GM12878 (cell line): Measurements from ENCODE around the gene TMEM236. TPM values are rescaled to one million over a fixed set of nuclear protein-coding genes. Genes with fewer than 3 reads are reported as not detected.

ENCODE experiments used
- ATAC-seq: fragments of 200-7000 bp; cut with Tn5 transposase; 3 replicates; pipeline ENCODE4 v1.9.1; 2020; ENCODE audit warnings: mild to moderate bottlenecking, moderate library complexity
- BruUV-seq: library from RNA; stranded (reverse); fragments of 400-500 nt; replicated peaks from 2 replicates; lab custom pipeline; 2021; lab: Mats Ljungman, UMichigan
- CTCF ChIA-PET: fragments of 300-600 bp; sonication (Branson Sonifier 250); formaldehyde crosslinking; extraction: SDS; loops from one replicate; lab custom pipeline; 2021; ENCODE audit warnings: inconsistent platforms; lab: Yijun Ruan, JAX
- POLR2A ChIA-PET: fragments of 350-600 bp; formaldehyde crosslinking; extraction: SDS; loops from one replicate; lab custom pipeline; 2021; ENCODE audit warnings: inconsistent platforms; lab: Charles Lee
- RAD21 ChIA-PET: fragments of 300-600 bp; sonication (Branson Sonifier 250); formaldehyde crosslinking; loops from one replicate; lab custom pipeline; 2023; ENCODE audit warnings: antibody characterized with exemption; ENCODE audit not compliant: unreplicated experiment; lab: Charles Lee
- SMC1A ChIA-PET: fragments of 300-600 bp; sonication (Branson Sonifier 250); formaldehyde crosslinking; loops from one replicate; lab custom pipeline; 2023; ENCODE audit not compliant: unreplicated experiment, uncharacterized antibody; lab: Charles Lee
- DNase-seq: peaks from one replicate; pipeline ENCODE4 v3.0.0-alpha.2; 2011; ENCODE audit warnings: low read depth, low spot score
- FAIRE-seq: peaks from 3 replicates; lab custom pipeline; 2011; peaks lifted over from hg19 to GRCh38; lab: Jason Lieb, UNC
- H2AFZ ChIP-seq: 2 replicates; pipeline ENCODE4 v1.6.0; 2011; ENCODE audit warnings: low read depth, low read length, control low read depth; ENCODE audit not compliant: control insufficient read depth
- H3K27ac ChIP-seq: 2 replicates; pipeline ENCODE4 v1.5.1; 2011; ENCODE audit warnings: control low read depth; ENCODE audit not compliant: control insufficient read depth, insufficient read depth
- H3K27me3 ChIP-seq, 2 experiments: replicated peaks in 1 of 2; 2 replicates each; pipeline versions ENCODE4 v1.6.0 to v1.6.1; 2011; ENCODE audit warnings: low read length in 1 of 2; ENCODE audit not compliant: control insufficient read depth in 2 of 2, insufficient read depth in 2 of 2
- H3K36me3 ChIP-seq, 2 experiments: 2 replicates each; pipeline ENCODE4 v1.5.1; 2011; ENCODE audit warnings: low read length in 1 of 2; ENCODE audit not compliant: control insufficient read depth in 2 of 2, insufficient read depth in 2 of 2
- H3K4me1 ChIP-seq: 2 replicates; pipeline ENCODE4 v1.6.1; 2011; ENCODE audit warnings: mild to moderate bottlenecking, low read length, moderate library complexity, mixed read lengths; ENCODE audit not compliant: control insufficient read depth, insufficient read depth
- H3K4me2 ChIP-seq: 2 replicates; pipeline ENCODE4 v1.6.0; 2011; ENCODE audit warnings: control low read depth; ENCODE audit not compliant: control insufficient read depth, insufficient read depth
- H3K4me3 ChIP-seq: fragments of 200-600 bp; sonication (generic); 2 replicates; pipeline ENCODE4 v1.5.1; 2016
- H3K79me2 ChIP-seq: 2 replicates; pipeline ENCODE4 v1.6.0; 2011; ENCODE audit warnings: low read length; ENCODE audit not compliant: control insufficient read depth, insufficient read depth
- H3K9ac ChIP-seq: 2 replicates; pipeline ENCODE4 v1.8.0; 2011; ENCODE audit warnings: low read length, control low read depth, mixed read lengths; ENCODE audit not compliant: control insufficient read depth, insufficient read depth
- H3K9me3 ChIP-seq: replicated peaks from 3 replicates; pipeline ENCODE4 v1.5.1; 2011; ENCODE audit warnings: mild to moderate bottlenecking, low read length; ENCODE audit not compliant: control insufficient read depth, insufficient read depth
- H4K20me1 ChIP-seq: 2 replicates; pipeline ENCODE4 v1.6.0; 2011; ENCODE audit not compliant: control insufficient read depth, insufficient read depth
- PML ChIP-seq: IDR thresholded peaks from 2 replicates; pipeline ENCODE4 v1.6.1; 2012; ENCODE audit warnings: low read length, inconsistent platforms
- WGBS: methylation state at CpG from one replicate; pipeline ENCODE4 v1.1.6; 2016; ENCODE audit warnings: low lambda C conversion rate; ENCODE audit not compliant: insufficient replicate concordance, insufficient coverage; ENCODE audit errors: missing lambda C conversion rate; 5-methylcytosine and 5-hydroxymethylcytosine counted together
- in situ Hi-C: fragments of 300-500 bp; cut with MboI; formaldehyde crosslinking; loops from 9 replicates; pipeline ENCODE4 v1.14.3; 2018; ENCODE audit warnings: mixed read lengths
- intact Hi-C: fragments of 100-400 bp; cut with micrococcal nuclease; formaldehyde crosslinking; loops from one replicate; pipeline ENCODE4 v1.14.2; 2022; ENCODE audit not compliant: unreplicated experiment
- polyA plus RNA-seq, 11 experiments: library from polyadenylated mRNA; depleted of rRNA in 4 of 11; unstranded in 6 of 11; stranded (reverse) in 5 of 11; fragments of >200 nt; fragmentation: Nextera tagmentation in 4 of 11; fragmentation: Illumina TruSeq in 1 of 11; extraction: Ambion mirVana in 4 of 11; extraction: Trizol in 1 of 11; gene quantifications; 1 replicate in 1 of 11; 2 replicates in 10 of 11; pipeline versions ENCODE4 v1.2.1 to v1.2.3, GENCODE V29; 2011 to 2016; ENCODE audit warnings: inconsistent platforms in 2 of 11, missing spikeins in 2 of 11, low read depth in 1 of 11
- total RNA-seq, 4 experiments: library from RNA; depleted of rRNA in 3 of 4; stranded (reverse); fragments of >200 nt in 3 of 4; fragmentation: Illumina TruSeq in 1 of 4; extraction: Trizol in 1 of 4; gene quantifications; 2 replicates each; pipeline versions ENCODE4 v1.2.1 to v1.2.3, GENCODE V29; 2013 to 2021
- TF ChIP-seq, protein P1 (sequence below): fragments of 450-650 bp; IDR thresholded peaks from 2 replicates; pipeline ENCODE4 v1.6.1; 2017; ENCODE audit warnings: mild to moderate bottlenecking, moderate library complexity
- TF ChIP-seq, protein P2 (sequence below): fragments of 450-650 bp; conservative IDR thresholded peaks from 2 replicates; pipeline ENCODE4 v1.6.1; 2017; ENCODE audit warnings: mild to moderate bottlenecking, moderate library complexity

TMEM236 gene
- total and polyA plus RNA-seq, 10 of the 15 experiments (the other 5 are each of a cell fraction or from before 2014, with no cell fraction given): 0.03 TPM; not detected in 9

GRCh38 chr10:17744341-17744861 is 7.6 kb upstream of the TMEM236 start:
- no peak overlapping the region for H3K4me2 ChIP-seq
- ChIA-PET SMC1A (interaction anchor here (1.1 to 2.1 kb wide), 5 partner anchors 12 to 138 kb away, joined by 3 to 8 read pairs (median 4); no protein-coding TSS in a partner anchor), CTCF (interaction anchor here (0.8 to 4.9 kb wide), 11 partner anchors 11 to 472 kb away, joined by 3 to 61 read pairs (median 4); partner anchors contain the start of gene HACD1), POLR2A (no interaction called here), RAD21 (interaction anchor here (1.2 to 1.8 kb wide), 3 partner anchors 13 to 335 kb away, joined by 3 to 6 read pairs (median 5); no protein-coding TSS in a partner anchor)
- no peaks in the 10 kb centered on the region for H3K9me3 ChIP-seq
- H3K4me1 ChIP-seq: no peaks in the 10 kb centered on the region
- FAIRE-seq (no peak), ATAC-seq (no peak), DNase-seq (no peak)
- 55% methylated on average over 6 of the region's 6 CpGs for WGBS
- TF ChIP-seq PML: no peak
- TF ChIP-seq, protein P1, sequence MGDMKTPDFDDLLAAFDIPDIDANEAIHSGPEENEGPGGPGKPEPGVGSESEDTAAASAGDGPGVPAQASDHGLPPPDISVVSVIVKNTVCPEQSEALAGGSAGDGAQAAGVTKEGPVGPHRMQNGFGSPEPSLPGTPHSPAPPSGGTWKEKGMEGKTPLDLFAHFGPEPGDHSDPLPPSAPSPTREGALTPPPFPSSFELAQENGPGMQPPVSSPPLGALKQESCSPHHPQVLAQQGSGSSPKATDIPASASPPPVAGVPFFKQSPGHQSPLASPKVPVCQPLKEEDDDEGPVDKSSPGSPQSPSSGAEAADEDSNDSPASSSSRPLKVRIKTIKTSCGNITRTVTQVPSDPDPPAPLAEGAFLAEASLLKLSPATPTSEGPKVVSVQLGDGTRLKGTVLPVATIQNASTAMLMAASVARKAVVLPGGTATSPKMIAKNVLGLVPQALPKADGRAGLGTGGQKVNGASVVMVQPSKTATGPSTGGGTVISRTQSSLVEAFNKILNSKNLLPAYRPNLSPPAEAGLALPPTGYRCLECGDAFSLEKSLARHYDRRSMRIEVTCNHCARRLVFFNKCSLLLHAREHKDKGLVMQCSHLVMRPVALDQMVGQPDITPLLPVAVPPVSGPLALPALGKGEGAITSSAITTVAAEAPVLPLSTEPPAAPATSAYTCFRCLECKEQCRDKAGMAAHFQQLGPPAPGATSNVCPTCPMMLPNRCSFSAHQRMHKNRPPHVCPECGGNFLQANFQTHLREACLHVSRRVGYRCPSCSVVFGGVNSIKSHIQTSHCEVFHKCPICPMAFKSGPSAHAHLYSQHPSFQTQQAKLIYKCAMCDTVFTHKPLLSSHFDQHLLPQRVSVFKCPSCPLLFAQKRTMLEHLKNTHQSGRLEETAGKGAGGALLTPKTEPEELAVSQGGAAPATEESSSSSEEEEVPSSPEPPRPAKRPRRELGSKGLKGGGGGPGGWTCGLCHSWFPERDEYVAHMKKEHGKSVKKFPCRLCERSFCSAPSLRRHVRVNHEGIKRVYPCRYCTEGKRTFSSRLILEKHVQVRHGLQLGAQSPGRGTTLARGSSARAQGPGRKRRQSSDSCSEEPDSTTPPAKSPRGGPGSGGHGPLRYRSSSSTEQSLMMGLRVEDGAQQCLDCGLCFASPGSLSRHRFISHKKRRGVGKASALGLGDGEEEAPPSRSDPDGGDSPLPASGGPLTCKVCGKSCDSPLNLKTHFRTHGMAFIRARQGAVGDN: no peak
- TF ChIP-seq, protein P2, sequence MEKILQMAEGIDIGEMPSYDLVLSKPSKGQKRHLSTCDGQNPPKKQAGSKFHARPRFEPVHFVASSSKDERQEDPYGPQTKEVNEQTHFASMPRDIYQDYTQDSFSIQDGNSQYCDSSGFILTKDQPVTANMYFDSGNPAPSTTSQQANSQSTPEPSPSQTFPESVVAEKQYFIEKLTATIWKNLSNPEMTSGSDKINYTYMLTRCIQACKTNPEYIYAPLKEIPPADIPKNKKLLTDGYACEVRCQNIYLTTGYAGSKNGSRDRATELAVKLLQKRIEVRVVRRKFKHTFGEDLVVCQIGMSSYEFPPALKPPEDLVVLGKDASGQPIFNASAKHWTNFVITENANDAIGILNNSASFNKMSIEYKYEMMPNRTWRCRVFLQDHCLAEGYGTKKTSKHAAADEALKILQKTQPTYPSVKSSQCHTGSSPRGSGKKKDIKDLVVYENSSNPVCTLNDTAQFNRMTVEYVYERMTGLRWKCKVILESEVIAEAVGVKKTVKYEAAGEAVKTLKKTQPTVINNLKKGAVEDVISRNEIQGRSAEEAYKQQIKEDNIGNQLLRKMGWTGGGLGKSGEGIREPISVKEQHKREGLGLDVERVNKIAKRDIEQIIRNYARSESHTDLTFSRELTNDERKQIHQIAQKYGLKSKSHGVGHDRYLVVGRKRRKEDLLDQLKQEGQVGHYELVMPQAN: no peak
- no peaks in the 10 kb centered on the region; a peak in 1 of 4 replicates for H3K27me3 ChIP-seq
- intact Hi-C loops: loop anchor here (5.0 kb wide), 1 partner anchor 897 kb away; no protein-coding TSS in a partner anchor
- no peaks in the 10 kb centered on the region; the same call in 1 of the 2 replicates for H4K20me1 ChIP-seq
- H3K9ac ChIP-seq: no peak overlapping the region
- H3K4me3 ChIP-seq: no peak overlapping the region
- H3K27ac ChIP-seq: no peak overlapping the region
- in situ Hi-C loops: loop anchor here (5.0 to 25.0 kb wide), 2 partner anchors 137 to 907 kb away; no protein-coding TSS in a partner anchor
- H2AFZ ChIP-seq: no peak overlapping the region
- no peaks in the 10 kb centered on the region for H3K36me3 ChIP-seq
- no TSS peak for BruUV-seq
- no peaks in the 10 kb centered on the region for H3K79me2 ChIP-seq
